Testis (tissue), 3 donors: ENCODE data around the gene MYCBP. TPM values are rescaled to one million over a fixed set of nuclear protein-coding genes. Genes with fewer than 3 reads are reported as not detected.

ENCODE experiments used
- DNase-seq: peaks from one replicate; pipeline ENCODE4 v3.0.0-alpha.2; 2019
- H3K27ac ChIP-seq, 2 donors: fragments of 200-600 bp; sonication (generic); one replicate each; pipeline ENCODE4 v1.5.1; 2019
- H3K27me3 ChIP-seq: fragments of 200-600 bp; sonication (generic); one replicate; pipeline ENCODE4 v1.5.1; 2019
- H3K36me3 ChIP-seq: fragments of 200-600 bp; sonication (generic); one replicate; pipeline ENCODE4 v1.5.1; 2017; ENCODE audit warnings: low read depth; ENCODE audit errors: missing control alignments
- H3K4me1 ChIP-seq: fragments of 200-600 bp; sonication (generic); one replicate; pipeline ENCODE4 v1.5.1; 2019
- H3K4me3 ChIP-seq, 2 donors: fragments of 200-600 bp; sonication (generic); one replicate each; pipeline ENCODE4 v1.5.1; 2017 to 2019
- H3K9me3 ChIP-seq: fragments of 200-600 bp; sonication (generic); one replicate; pipeline ENCODE4 v1.5.1; 2017
- CTCF ChIP-seq, 3 experiments: fragments of 450-650 bp in 2 of 3; fragments of 200-600 bp in 1 of 3; sonication (generic) in 1 of 3; IDR thresholded peaks; one replicate each; pipeline ENCODE4 v1.5.1; 2016 to 2019; ENCODE audit warnings: antibody characterized with exemption in 3 of 3, mild to moderate bottlenecking in 2 of 3, moderate library complexity in 1 of 3
- POLR2A ChIP-seq: fragments of 450-650 bp; IDR thresholded peaks from one replicate; pipeline ENCODE4 v1.6.1; 2017; ENCODE audit warnings: antibody characterized with exemption, mild to moderate bottlenecking, moderate library complexity
- WGBS, 2 donors: methylation state at CpG; one replicate each; pipeline ENCODE4 v1.1.5; 2018; 5-methylcytosine and 5-hydroxymethylcytosine counted together
- intact Hi-C: fragments of 100-400 bp; cut with DNase I; formaldehyde crosslinking; loops from one replicate; pipeline ENCODE4 v1.15.1; 2023; ENCODE audit warnings: low total_unique reads
- polyA plus RNA-seq: library from polyadenylated mRNA; stranded (reverse); fragments of 350-450 nt; fragmentation: Illumina TruSeq; extraction: RNeasy Lipid Tissue Mini Kit (QIAGEN cat#74804); gene quantifications from one replicate; pipeline ENCODE4 v1.2.3, GENCODE V29; 2014; ENCODE audit warnings: low read depth, low replicate concordance; ENCODE audit not compliant: insufficient read depth
- total RNA-seq, 2 donors: library from RNA; depleted of rRNA; stranded (reverse); fragments of >200 nt; gene quantifications; one replicate each; pipeline ENCODE4 v1.2.3, GENCODE V29; 2016

MYCBP gene
- total and polyA plus RNA-seq, 3 donors from 2014 or later = 18.5 to 53.0 (median 24.3) TPM

- no peaks in the 10 kb centered on the region for H3K36me3 ChIP-seq
- H3K9me3 ChIP-seq = no peaks in the 10 kb centered on the region
- no peaks in the 10 kb centered on the region for H3K27me3 ChIP-seq
- H3K4me1 ChIP-seq = no peaks in the 10 kb centered on the region
- 66 to 93% methylated on average over 3 to 4 of the region's 4 CpGs for WGBS, 2 donors
- no peak for DNase-seq
- no peak overlapping the region for H3K4me3 ChIP-seq
- TF ChIP-seq POLR2A (no peak), CTCF (IDR thresholded peaks at IDR 0.05) (no peak)
- no peak overlapping the region for H3K27ac ChIP-seq
- intact Hi-C loops = no loop called here
Measured at GRCh38 chr1:38899560-38899959, 26.4 kb upstream of the MYCBP start.

- Histone ChIP-seq H3K4me1 (no peaks in the 10 kb centered on the region), H3K27ac (no peak overlapping the region), H3K4me3 (no peak overlapping the region), H3K27me3 (no peaks in the 10 kb centered on the region), H3K36me3 (no peaks in the 10 kb centered on the region), H3K9me3 (no peaks in the 10 kb centered on the region)
- DNase-seq = no peak
- intact Hi-C loops = no loop called here
- TF ChIP-seq POLR2A = no peak
- no peak for TF ChIP-seq CTCF (IDR thresholded peaks at IDR 0.05)
Measured at GRCh38 chr1:38898653-38899230, 25.6 kb upstream of the MYCBP start.

DNA sequence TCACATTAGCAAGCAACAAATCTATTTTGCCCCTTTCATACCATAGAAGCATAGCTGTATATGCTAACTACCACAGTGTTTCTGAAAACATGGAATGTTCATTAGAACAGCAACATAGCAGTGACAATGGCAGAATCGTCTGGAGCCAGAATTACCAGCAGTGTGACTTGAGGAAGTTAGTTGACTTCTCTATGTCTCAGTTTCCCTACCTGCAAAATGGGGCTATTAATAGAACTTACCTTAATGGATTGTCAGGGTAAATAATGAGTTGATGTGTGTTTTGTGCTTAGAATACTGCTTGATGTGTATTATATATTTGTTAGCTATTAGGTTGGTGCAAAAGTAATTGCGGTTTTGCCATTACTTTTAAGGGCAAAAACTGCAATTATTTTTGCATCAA is 23.0 kb upstream of the MYCBP start:
- DNase-seq = no peak
- H3K27me3 ChIP-seq = no peaks in the 10 kb centered on the region
- no peaks in the 10 kb centered on the region for H3K4me1 ChIP-seq
- intact Hi-C loops = no loop called here
- no peak overlapping the region for H3K27ac ChIP-seq
- H3K4me3 ChIP-seq = no peak overlapping the region
- no peak for TF ChIP-seq POLR2A
- no peak for TF ChIP-seq CTCF (IDR thresholded peaks at IDR 0.05)
- H3K9me3 ChIP-seq = no peaks in the 10 kb centered on the region
- WGBS, 2 donors = 92 to 96% methylated on average over 2 of the region's 2 CpGs
- no peaks in the 10 kb centered on the region for H3K36me3 ChIP-seq

GRCh38 chr1:38892976-38893375 is 19.8 kb upstream of the MYCBP start:
- Histone ChIP-seq H3K27me3 (no peaks in the 10 kb centered on the region), H3K4me3 (no peak overlapping the region), H3K9me3 (no peaks in the 10 kb centered on the region), H3K27ac (no peak overlapping the region), H3K4me1 (no peaks in the 10 kb centered on the region), H3K36me3 (no peaks in the 10 kb centered on the region)
- intact Hi-C loops = no loop called here
- WGBS, 2 donors = 78 to 90% methylated on average over 1 of the region's 1 CpG
- no peak for DNase-seq
- TF ChIP-seq POLR2A (no peak), CTCF (IDR thresholded peaks at IDR 0.05) (no peak)

GRCh38 chr1:38891753-38892152 is 18.6 kb upstream of the MYCBP start:
- 95% methylated on average over 1 of the region's 1 CpG for WGBS, 2 donors

More at GRCh38 chr1:38891753-38892152, 18.6 kb upstream of the MYCBP start:
- no peaks in the 10 kb centered on the region for H3K27me3 ChIP-seq
- no peak overlapping the region for H3K27ac ChIP-seq
- DNase-seq = no peak
- no peaks in the 10 kb centered on the region for H3K36me3 ChIP-seq
- TF ChIP-seq POLR2A (no peak), CTCF (IDR thresholded peaks at IDR 0.05) (no peak)
- no peaks in the 10 kb centered on the region for H3K9me3 ChIP-seq
- no peak overlapping the region for H3K4me3 ChIP-seq
- intact Hi-C loops = no loop called here
- H3K4me1 ChIP-seq = no peaks in the 10 kb centered on the region
